Cardiac muscle cell (in vitro differentiated cells and primary cell): ENCODE results near the gene PPM1N. TPM values are rescaled to one million over a fixed set of nuclear protein-coding genes. Genes with fewer than 3 reads are reported as not detected.

Experiments used
- DNase-seq, 2 donors: peaks; one replicate each; pipeline versions ENCODE4 v3.0.0 to v3.0.0-alpha.2; 2010 to 2017; ENCODE audit warnings: low read depth in 1 of 2, low spot score in 1 of 2
- H3K27ac ChIP-seq: fragments of 200-600 bp; sonication (generic); 2 replicates; pipeline ENCODE4 v1.5.1; 2016
- H3K27me3 ChIP-seq: fragments of 200-600 bp; sonication (generic); 2 replicates; pipeline ENCODE4 v1.6.0; 2016; ENCODE audit warnings: control low read depth
- H3K36me3 ChIP-seq: fragments of 200-600 bp; sonication (generic); 2 replicates; pipeline ENCODE4 v1.5.1; 2016; ENCODE audit warnings: control low read depth
- H3K4me1 ChIP-seq: fragments of 200-600 bp; sonication (generic); 2 replicates; pipeline ENCODE4 v1.8.1; 2017; ENCODE audit warnings: low read depth, mild to moderate bottlenecking, mixed run types
- H3K4me3 ChIP-seq: fragments of 200-600 bp; sonication (generic); 2 replicates; pipeline ENCODE4 v1.5.1; 2016; ENCODE audit warnings: mild to moderate bottlenecking
- H3K9me3 ChIP-seq: fragments of 200-600 bp; sonication (generic); 2 replicates; pipeline ENCODE4 v1.5.1; 2017; ENCODE audit warnings: low read depth, mild to moderate bottlenecking, control low read depth
- polyA plus RNA-seq: library from polyadenylated mRNA; unstranded; fragments of >200 nt; fragmentation: Nextera tagmentation; extraction: Ambion mirVana; gene quantifications from 2 replicates; pipeline ENCODE4 v1.2.1, GENCODE V29; 2016
- total RNA-seq: library from RNA; depleted of rRNA; stranded (reverse); fragments of >200 nt; gene quantifications from 2 replicates; pipeline ENCODE4 v1.2.3, GENCODE V29; 2016
- TF ChIP-seq, protein P1 (sequence below): IDR thresholded peaks from 2 replicates; pipeline ENCODE4 v1.5.1; 2012; ENCODE audit warnings: low read depth, mild to moderate bottlenecking, low read length

The PPM1N gene
- total and polyA plus RNA-seq, 2 experiments from 2014 or later: 1.2 to 2.9 TPM

DNA sequence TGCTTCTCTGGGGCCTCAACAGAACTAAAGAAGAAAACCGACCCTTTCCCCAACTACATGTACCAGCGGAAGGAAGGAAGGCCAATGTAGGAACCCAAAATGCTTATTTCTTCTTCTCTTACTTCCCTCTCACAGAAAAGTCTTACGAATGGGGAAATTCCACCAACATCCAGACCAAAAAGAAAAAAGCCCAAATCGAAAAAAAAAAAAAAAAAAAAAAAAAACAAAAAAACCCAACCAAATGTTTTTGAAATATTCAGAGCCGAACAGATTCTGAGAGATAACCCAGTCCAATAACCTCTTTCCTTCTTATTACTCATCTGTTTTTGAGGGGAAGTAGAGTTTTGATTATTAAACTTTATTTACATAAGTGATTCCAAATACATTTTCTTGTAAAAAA is 3.9 kb downstream of the PPM1N start:
- Histone ChIP-seq H3K36me3 (no peaks in the 10 kb centered on the region), H3K9me3 (no peaks in the 10 kb centered on the region), H3K27ac (no peak overlapping the region), H3K27me3 (peaks cover 25% of the 10 kb centered on the region), H3K4me1 (no peaks in the 10 kb centered on the region), H3K4me3 (no peak overlapping the region)
- DNase-seq: no peak
- TF ChIP-seq, protein P1, sequence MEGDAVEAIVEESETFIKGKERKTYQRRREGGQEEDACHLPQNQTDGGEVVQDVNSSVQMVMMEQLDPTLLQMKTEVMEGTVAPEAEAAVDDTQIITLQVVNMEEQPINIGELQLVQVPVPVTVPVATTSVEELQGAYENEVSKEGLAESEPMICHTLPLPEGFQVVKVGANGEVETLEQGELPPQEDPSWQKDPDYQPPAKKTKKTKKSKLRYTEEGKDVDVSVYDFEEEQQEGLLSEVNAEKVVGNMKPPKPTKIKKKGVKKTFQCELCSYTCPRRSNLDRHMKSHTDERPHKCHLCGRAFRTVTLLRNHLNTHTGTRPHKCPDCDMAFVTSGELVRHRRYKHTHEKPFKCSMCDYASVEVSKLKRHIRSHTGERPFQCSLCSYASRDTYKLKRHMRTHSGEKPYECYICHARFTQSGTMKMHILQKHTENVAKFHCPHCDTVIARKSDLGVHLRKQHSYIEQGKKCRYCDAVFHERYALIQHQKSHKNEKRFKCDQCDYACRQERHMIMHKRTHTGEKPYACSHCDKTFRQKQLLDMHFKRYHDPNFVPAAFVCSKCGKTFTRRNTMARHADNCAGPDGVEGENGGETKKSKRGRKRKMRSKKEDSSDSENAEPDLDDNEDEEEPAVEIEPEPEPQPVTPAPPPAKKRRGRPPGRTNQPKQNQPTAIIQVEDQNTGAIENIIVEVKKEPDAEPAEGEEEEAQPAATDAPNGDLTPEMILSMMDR: no peak

DNA sequence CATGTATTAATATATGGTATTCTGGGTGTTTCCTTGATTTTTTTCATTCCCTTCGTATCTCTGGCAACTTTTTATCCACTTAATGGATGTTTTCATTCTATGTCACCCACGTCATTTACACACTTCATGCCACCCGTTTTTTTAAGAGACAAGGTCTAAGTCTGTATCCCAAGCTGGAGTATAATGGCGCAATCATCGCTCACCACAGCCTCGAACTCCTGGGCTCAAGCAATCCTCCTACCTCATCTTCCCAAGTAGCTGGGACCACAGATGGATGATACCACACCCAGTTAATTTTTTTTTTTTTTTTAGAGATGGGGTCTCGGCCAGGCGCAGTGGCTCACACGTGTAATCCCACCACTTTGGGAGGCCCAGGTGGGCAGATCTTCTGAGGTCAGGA is 5.7 kb downstream of the PPM1N start:
- Histone ChIP-seq H3K9me3 (no peaks in the 10 kb centered on the region), H3K27me3 (peaks cover 11% of the 10 kb centered on the region), H3K27ac (no peak overlapping the region), H3K4me3 (no peak overlapping the region), H3K4me1 (no peaks in the 10 kb centered on the region), H3K36me3 (no peaks in the 10 kb centered on the region)
- TF ChIP-seq, protein P1: no peak
- no peak for DNase-seq

DNA sequence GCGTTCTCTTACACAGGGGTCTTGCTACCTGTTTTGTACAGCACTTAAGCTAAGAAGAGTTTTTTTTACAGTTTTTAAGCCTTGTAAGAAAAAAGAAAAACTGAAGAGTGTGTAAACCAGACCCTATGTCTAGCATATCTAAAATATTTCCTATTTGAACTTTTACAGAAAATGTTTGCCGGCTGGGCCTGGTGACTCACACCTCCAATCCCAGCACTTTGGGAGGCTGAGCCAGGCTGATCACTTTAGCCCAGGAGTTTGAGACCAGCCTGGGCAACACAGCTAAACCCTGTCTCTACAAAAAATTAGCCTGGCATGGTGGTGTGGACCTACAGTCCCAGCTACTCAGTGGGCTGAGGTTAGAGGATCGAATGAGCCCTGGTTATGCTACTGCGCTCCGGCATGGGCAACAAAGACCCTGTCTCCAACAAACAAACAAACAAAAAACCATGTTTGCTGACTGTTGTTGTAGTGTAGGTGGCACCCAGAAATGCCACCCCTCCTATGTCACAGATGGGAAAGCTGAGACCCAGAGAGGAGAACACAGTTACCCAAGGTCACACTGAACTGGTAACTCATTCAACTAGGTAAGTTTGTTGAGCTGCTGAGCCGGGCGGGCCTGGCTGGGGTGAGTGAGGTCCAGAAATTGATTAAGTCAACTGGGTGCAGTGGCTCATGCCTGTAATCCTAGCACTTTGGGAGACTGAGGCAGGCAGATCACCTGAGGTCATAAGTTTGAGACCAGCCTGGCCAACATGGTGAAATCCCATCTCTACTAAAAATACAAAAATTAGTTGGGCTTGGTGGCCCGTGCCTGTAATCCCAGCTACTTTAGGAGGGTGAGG is 7.1 kb downstream of the PPM1N start:
- peak in 1 of 2 donors; percentile 50 for DNase-seq
- Histone ChIP-seq H3K9me3 (no peaks in the 10 kb centered on the region), H3K27ac (peak overlapping the region; percentile 13), H3K36me3 (no peaks in the 10 kb centered on the region), H3K27me3 (no peaks in the 10 kb centered on the region), H3K4me1 (no peaks in the 10 kb centered on the region), H3K4me3 (no peak overlapping the region)
- TF ChIP-seq, protein P1: no peak

DNA sequence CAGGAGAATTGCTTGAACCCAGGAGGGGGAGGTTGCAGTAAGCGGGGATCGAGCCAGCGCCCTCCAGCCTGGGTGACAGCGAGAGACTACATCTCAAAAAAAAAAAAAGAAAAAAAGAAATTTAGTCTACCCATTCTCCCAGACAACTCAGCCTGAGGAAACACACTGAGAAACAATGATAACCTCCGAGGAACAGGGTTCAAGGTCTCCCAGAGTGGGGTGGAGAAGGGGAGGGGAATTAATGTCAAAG is 7.7 kb downstream of the PPM1N start:
- DNase-seq: no peak
- TF ChIP-seq, protein P1: no peak
- Histone ChIP-seq H3K4me3 (peak overlapping the region; percentile 72), H3K9me3 (no peaks in the 10 kb centered on the region), H3K4me1 (no peaks in the 10 kb centered on the region), H3K27ac (peak overlapping the region; percentile 92), H3K27me3 (no peaks in the 10 kb centered on the region), H3K36me3 (no peaks in the 10 kb centered on the region)

DNA sequence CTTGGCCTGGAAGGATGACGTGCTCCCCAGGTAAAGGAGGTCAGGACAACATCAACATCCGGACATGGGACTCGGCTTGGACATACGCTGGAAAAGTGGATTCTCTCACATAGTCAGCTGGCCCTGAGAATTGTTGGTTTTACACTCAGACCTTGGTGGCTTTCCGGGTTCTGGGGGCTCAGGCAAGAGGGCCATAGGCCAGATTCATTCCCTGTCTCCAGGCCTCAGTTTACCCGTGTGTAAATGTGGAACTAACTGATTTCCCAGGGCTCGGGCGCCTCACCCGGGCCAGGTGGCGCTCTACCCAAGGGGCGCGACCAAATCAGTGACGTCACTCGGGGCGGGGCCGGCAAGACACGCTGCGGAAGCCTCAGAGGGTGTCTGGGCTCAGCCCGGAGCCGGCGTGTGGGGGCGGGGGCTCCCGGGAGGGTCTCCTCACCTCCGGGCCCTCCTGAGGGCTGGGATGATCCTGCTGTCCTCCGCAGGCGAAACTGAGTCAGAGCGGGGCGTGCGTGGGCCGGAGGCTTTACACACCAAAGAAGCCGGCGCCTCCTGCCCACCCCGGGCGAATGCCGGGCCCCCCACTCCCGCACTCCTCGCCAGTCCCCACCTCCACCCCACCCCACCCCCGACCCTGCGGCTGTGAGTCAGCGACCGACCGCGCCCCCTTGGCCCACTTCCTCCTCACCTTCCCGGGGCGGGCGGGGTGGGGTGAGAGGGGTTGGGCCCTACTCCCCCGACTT is 8.2 kb downstream of the PPM1N start:
- TF ChIP-seq, protein P1: peak; percentile 61
- H3K27ac ChIP-seq: peak overlapping the region; percentile 92
- no peaks in the 10 kb centered on the region for H3K9me3 ChIP-seq

More for the DNA sequence above, 8.2 kb downstream of the PPM1N start:
- DNase-seq: peak; percentile 94 to 96
- H3K4me3 ChIP-seq: peak overlapping the region; percentile 72
- no peaks in the 10 kb centered on the region for H3K27me3 ChIP-seq
- no peaks in the 10 kb centered on the region for H3K4me1 ChIP-seq
- no peaks in the 10 kb centered on the region for H3K36me3 ChIP-seq
